ENCODE data around the gene LYST. TPM values are rescaled to one million over a fixed set of nuclear protein-coding genes. Genes with fewer than 3 reads are reported as not detected.

LYST gene
- total RNA-seq, 1 experiment from 2014 or later: 1.7 TPM

DNA sequence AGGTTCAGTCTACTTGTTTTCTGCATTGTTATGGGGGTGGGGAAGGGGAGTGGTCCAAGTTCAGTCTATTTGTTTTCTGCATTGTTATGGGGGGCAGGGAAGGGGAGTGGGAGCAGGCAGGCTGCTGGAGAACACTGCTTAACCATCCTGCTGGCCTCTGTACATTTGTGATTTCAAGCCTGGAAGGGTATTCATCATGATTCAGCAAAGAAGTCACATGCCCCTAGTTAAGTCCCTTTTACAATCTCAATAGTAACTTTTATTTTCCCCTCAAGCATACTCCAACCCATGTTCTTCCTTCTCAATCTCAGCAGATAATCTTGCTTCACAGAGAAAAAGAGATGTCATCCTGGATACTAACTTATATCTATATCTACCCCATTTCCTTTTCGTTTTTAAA, 7.9 kb downstream of the LYST start:
- no TSS peak for BruUV-seq (replicated peaks)
- H3K4me3 ChIP-seq (ENCODE audit: low read depth, low read length, poor library complexity, severe bottlenecking): no peak overlapping the region
- intact Hi-C loops (cut with micrococcal nuclease; ENCODE audit: unreplicated experiment): no loop called here
- no peaks in the 10 kb centered on the region for H3K36me3 ChIP-seq (ENCODE audit: insufficient read depth, low read length, poor library complexity, severe bottlenecking)
- no peak overlapping the region for H3K27ac ChIP-seq (ENCODE audit: low read depth, low read length, poor library complexity, severe bottlenecking)
- DNase-seq (ENCODE audit: low spot score): no peak
- POLR2A ChIA-PET (ENCODE audit: low non-redundant PET): no interaction called here
- H3K27me3 ChIP-seq (replicated peaks; ENCODE audit: insufficient read depth, low read depth, low read length, poor library complexity): no peaks in the 10 kb centered on the region
- no peak for TF ChIP-seq EZH2 (IDR thresholded peaks at IDR 0.05; ENCODE audit: borderline replicate concordance, low read depth, low read length, poor library complexity, severe bottlenecking)
- TF ChIP-seq, protein P1, sequence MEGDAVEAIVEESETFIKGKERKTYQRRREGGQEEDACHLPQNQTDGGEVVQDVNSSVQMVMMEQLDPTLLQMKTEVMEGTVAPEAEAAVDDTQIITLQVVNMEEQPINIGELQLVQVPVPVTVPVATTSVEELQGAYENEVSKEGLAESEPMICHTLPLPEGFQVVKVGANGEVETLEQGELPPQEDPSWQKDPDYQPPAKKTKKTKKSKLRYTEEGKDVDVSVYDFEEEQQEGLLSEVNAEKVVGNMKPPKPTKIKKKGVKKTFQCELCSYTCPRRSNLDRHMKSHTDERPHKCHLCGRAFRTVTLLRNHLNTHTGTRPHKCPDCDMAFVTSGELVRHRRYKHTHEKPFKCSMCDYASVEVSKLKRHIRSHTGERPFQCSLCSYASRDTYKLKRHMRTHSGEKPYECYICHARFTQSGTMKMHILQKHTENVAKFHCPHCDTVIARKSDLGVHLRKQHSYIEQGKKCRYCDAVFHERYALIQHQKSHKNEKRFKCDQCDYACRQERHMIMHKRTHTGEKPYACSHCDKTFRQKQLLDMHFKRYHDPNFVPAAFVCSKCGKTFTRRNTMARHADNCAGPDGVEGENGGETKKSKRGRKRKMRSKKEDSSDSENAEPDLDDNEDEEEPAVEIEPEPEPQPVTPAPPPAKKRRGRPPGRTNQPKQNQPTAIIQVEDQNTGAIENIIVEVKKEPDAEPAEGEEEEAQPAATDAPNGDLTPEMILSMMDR (conservative IDR thresholded peaks at IDR 0.05; ENCODE audit: low read depth, low read length): no peak
- no peaks in the 10 kb centered on the region for H3K4me1 ChIP-seq (ENCODE audit: insufficient read depth, low read length, poor library complexity, severe bottlenecking)
- CTCF ChIA-PET: no interaction called here
- H3K9me3 ChIP-seq (ENCODE audit: low read depth, low read length, poor library complexity, severe bottlenecking): no peaks in the 10 kb centered on the region

DNA sequence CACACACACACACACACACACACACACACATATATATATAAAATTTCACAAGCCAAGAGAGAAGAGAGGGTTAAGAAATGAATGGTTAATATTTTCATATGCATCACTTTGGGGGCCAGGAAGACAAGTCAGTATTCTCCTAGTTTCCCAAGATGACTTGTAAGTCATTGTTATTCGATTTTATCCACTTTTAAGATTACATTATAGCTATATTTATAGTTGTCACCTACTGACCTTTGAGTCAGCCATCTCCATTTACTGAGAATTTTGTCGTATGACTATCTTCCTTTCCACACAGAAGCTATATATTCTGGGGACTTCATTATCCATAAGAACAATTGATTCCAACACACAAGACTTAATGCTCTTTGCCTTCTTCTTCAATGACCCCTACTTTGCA, 8.9 kb downstream of the LYST start:
- no TSS peak for BruUV-seq (replicated peaks)
- H3K27ac ChIP-seq (ENCODE audit: low read depth, low read length, poor library complexity, severe bottlenecking): no peak overlapping the region

DNA sequence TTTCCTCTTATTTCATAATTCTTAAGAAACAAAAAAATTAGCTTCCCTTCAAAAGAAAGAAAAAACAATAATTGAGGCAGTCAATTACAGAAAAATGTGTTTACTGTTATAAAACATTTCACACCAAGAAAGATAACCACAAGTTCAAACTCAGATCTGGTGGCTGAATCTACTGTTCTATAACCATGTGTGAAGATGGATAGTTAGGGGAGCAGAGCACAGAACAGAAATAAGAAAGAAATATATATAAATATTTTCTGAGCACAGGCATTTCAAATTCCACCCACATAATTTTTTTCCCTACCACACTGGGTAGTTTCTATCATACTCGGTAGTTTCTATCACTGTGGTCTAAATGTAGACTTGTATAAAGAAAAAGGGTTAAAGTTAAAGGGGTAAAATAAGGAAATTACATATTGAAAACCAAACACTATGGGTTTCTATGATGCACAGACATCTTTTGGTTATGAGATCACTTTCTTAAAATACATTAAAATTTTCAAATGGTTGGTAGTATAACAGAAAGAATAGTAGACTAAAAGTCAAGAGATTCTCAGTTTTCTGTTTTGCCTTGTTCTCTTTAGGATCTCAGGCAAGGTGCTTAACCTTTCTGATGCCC, 10.8 kb downstream of the LYST start:
- H3K9me3 ChIP-seq (ENCODE audit: low read depth, low read length, poor library complexity, severe bottlenecking): no peaks in the 10 kb centered on the region
- TF ChIP-seq, protein P1 (conservative IDR thresholded peaks at IDR 0.05; ENCODE audit: low read depth, low read length): no peak
- no peak for TF ChIP-seq EZH2 (IDR thresholded peaks at IDR 0.05; ENCODE audit: borderline replicate concordance, low read depth, low read length, poor library complexity, severe bottlenecking)
- ChIA-PET CTCF (no interaction called here), POLR2A (ENCODE audit: low non-redundant PET) (no interaction called here)
- no peaks in the 10 kb centered on the region for H3K36me3 ChIP-seq (ENCODE audit: insufficient read depth, low read length, poor library complexity, severe bottlenecking)
- H3K4me1 ChIP-seq (ENCODE audit: insufficient read depth, low read length, poor library complexity, severe bottlenecking): no peaks in the 10 kb centered on the region
- no peak for DNase-seq (ENCODE audit: low spot score)
- no peaks in the 10 kb centered on the region for H3K27me3 ChIP-seq (replicated peaks; ENCODE audit: insufficient read depth, low read depth, low read length, poor library complexity)
- no peak overlapping the region for H3K27ac ChIP-seq (ENCODE audit: low read depth, low read length, poor library complexity, severe bottlenecking)
- no peak overlapping the region for H3K4me3 ChIP-seq (ENCODE audit: low read depth, low read length, poor library complexity, severe bottlenecking)
- intact Hi-C loops (cut with micrococcal nuclease; ENCODE audit: unreplicated experiment): no loop called here
- BruUV-seq (replicated peaks): no TSS peak

More for the DNA sequence above, 8.9 kb downstream of the LYST start:
- Histone ChIP-seq H3K4me1 (ENCODE audit: insufficient read depth, low read length, poor library complexity, severe bottlenecking) (no peaks in the 10 kb centered on the region), H3K4me3 (ENCODE audit: low read depth, low read length, poor library complexity, severe bottlenecking) (no peak overlapping the region), H3K36me3 (ENCODE audit: insufficient read depth, low read length, poor library complexity, severe bottlenecking) (no peaks in the 10 kb centered on the region), H3K9me3 (ENCODE audit: low read depth, low read length, poor library complexity, severe bottlenecking) (no peaks in the 10 kb centered on the region), H3K27me3 (replicated peaks; ENCODE audit: insufficient read depth, low read depth, low read length, poor library complexity) (no peaks in the 10 kb centered on the region)
- intact Hi-C loops (cut with micrococcal nuclease; ENCODE audit: unreplicated experiment): no loop called here
- ChIA-PET POLR2A (ENCODE audit: low non-redundant PET) (interaction anchor here (0.5 kb wide), 1 partner anchor 199 kb away, joined by 5 read pairs; no protein-coding TSS in a partner anchor), CTCF (no interaction called here)
- TF ChIP-seq, protein P1 (conservative IDR thresholded peaks at IDR 0.05; ENCODE audit: low read depth, low read length): no peak
- DNase-seq (ENCODE audit: low spot score): no peak
